Measurements from ENCODE around the gene CACHD1.
"Not testable (repeated sequence)": the region's sequence is repeated elsewhere in the genome, so short reads cannot be mapped to it uniquely, and the experiment has no call there.

CACHD1 gene

DNA sequence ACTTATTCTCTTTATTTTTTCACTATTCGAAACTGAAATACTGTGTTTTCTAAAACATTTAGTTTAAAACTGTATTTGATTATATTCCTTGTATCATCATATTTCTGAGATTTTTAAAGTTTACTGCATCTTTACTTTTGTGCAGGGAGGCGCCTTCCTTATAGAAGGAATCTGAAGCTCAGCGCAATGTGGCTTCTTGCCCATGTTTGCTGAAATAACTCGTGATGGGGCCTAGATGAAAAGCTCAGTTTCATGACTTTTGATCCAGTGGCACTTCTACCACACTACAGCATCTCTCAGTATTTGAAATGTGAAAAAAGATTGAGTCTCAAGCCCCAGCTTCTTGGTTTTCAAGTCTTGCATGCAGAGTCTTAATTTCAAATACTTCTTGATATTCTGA, 28.4 kb downstream of the CACHD1 start:
- no peak for DNase-seq

DNA sequence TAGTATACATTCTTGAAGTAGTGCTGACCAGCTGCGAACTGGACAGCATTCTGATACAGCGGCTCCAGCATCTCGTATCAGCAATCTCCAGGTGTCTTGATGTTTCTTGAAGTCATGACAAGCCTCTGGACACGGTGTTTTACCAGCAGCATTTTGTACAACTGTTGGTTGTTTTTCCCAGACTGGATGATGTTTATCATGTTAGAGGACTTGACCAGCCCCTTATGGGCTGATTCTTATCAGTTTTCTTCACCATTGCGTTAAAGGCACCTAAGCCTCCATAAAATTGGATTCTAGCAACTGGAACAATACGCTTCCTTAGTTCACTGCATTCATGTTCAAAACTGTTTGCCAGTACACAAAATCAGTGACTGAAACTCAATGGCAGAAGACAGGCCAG, 29.1 kb downstream of the CACHD1 start:
- DNase-seq = no peak

DNA sequence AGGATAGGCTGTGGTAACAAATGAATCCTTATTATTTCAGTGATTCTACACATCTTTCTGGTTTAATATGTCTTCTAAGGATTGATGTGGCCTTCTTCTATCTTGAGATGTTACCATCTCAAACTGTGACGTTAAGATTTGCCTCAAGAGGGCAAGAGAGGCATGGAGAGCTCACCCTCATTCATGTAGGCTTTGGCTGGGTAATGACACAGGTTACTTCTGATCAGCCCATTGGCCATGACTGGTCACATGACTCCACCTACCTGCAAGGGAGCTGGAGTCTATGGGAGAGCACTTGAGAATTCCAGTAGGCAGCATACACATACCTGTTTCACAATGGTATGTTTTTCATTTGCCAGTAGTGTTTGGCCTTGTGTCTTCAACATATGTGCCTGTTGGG, 30.0 kb downstream of the CACHD1 start:
- no peak for DNase-seq

DNA sequence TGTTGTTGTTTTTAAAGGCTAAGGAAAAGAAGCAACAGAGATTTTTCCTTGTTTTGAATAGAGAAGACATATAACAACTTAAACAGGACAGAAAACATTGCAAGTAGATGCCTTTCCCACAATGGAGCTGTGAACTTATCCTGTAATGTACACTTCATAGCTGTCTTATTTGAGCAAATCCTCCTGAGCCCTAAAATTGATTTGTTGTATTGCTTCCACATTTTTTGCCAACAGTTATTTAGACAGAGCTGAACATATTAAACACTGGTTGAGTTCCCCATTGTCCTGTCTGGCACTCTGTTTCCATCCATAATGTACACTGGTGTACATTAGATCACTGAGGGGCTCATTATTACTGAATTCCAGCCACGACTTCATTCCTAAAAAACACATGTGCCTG, 32.2 kb downstream of the CACHD1 start:
- DNase-seq = no peak

DNA sequence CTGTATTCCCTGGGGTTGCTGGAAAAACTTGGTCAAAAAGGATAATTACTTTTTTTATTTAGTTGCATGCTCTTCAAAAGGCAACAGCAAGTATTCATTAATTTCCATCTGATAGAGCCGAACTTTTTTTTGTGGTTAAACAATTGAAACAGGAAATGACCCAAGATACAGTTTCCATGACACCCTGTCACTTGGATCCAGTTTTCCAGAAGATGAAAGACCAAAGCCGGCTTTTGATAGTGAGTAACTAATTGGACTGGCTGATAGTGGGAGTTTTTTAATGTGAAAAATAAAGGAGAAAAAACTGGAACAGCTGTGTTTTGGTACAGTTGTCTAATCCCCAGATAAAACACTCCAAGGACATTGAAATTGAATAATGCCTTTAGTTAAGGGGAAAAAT, 33.0 kb downstream of the CACHD1 start:
- DNase-seq = no peak

DNA sequence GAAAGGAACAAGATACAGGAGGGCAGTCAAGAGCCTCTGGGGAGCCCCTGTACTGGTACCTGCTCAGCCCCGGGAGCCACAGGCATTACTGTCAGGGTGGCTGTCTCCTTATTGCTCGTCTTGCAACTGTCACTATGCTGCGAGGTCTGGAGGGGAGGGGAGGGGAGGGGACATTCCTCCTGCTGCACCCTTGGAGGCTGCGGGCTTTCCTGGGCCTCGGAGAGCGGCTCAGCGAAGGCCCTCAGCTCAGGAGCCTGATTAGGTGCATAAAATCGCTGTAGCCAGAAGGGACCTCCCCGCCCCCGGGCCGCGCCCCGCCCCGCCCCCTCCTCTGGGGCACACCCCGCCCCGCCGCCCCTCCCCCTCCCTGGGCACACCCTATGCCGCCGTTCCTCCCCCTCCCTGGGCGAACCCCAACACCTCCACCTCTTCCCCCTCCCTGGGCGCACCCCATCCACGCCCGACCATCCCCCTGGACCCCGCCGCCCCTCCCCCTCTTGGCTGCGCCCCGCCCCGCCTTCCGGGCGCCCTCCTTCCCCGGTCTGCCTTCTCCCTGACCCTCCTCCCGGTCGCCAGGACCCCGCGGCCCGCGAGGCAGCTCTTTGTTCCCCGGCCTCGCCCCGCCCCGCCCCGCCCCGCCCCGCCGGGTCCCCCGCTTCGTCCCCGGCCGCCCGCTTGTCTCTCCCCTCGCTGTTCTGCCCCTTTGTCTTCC, 35.5 kb downstream of the CACHD1 start:
- no peak for DNase-seq

DNA sequence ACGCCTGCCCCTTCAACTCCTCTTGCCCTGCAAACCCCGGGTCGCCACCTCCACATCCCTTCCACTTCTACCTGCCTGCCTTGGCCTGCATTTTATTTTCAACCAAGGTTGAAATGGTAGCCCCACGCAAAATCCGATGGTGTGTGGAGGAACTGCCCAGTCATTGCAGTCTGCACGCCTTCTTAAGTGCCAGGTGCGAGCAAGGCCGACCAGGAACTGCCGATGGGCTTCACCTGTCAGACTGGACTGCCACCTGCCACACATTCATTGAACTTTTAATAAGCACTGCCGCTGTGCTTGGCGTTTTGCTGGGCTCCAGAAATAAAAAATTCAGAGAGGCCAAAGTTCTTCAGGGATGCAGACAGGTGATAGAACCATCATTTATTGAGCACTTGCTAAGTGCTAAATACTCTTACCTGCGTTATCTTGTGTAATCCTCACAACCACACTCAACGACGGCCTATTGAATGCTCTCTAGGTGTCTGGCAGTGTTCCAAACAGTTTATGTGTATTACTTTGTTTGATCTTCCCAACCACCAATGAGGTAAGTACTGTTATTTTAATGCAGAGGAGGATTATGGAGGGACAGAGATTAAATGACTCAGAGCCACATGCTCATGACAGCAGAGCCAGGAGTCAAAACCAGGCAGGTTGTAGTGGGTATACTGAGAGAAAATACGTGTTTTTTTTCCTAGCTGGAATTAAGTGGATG, 36.2 kb downstream of the CACHD1 start:
- DNase-seq = no peak

DNA sequence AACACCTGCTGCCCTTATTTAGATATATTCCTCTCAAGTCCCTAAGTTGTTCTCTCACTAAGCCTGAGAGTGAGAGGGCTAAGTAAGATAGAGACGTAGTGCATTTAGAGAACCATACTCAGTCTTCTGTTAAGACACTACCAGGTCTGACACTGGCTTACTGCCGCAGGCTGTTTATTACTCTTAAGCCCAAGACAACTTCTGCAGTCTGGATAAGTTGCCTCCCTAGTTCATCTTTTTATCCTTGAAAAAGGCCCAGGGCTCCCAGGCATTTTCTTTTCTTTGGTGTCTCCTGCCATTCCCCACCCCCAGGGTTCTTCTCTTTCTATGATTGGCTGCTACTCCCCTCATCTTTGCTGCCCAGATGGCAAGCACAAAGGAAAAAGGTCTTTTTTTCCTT, 38.7 kb downstream of the CACHD1 start:
- no peak for DNase-seq

DNA sequence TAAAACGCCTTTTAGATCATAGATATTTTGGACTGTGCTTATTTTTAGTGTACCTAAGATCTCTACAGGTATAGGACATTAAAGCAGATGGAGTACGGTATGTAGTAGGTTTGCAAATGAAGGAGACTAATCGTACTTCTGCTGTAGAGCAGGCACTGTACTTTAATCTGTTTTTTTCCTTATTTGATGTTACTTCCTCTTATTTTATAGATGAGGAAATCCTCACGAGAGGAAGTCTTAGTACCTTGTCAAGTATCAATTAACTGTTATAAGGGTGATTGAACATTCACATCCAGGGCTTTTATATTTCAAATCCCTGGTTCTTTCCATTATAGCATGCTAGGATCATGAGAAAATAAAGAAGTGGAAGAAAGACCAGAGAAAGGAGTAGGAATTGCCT, 41.1 kb downstream of the CACHD1 start:
- no peak for DNase-seq

DNA sequence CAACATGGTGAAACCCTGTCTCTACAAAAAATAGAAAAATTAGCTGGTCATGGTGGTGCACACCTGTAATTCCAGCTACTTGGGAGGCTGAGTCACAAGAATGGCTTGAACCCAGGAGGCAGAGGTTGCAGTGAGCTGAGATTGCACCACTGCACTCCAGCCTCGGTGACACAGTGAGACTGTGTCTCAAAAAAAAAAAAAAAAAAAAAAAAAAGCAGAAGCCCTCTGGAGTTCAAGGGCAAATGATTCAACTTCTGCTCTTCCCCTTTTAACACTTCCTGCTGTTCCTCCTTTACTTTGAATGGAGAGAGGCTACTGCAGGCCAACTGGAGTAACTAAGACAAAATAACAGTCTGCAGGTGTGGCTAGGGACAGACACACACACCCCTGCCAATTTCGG, 42.3 kb downstream of the CACHD1 start:
- not testable (repeated sequence) for DNase-seq

DNA sequence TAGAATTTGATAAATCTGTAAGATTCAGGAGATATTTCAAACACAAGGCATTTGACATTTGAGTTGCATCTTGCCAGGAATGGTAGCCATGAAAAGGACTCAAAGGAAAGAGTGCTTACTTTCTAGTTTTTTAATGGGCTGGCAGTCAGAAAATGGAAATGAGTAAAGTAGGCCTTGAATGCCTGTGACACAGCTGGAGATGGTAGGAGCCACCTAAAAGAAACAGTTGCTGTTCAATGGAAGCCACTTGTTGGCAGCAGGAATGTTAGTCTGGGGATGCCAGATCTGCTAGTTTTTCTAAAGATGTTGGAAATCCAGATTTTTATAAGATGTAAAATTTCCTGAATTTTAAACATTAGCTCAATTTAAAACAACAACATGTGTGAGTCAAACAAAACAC, 43.6 kb downstream of the CACHD1 start:
- no peak for DNase-seq

DNA sequence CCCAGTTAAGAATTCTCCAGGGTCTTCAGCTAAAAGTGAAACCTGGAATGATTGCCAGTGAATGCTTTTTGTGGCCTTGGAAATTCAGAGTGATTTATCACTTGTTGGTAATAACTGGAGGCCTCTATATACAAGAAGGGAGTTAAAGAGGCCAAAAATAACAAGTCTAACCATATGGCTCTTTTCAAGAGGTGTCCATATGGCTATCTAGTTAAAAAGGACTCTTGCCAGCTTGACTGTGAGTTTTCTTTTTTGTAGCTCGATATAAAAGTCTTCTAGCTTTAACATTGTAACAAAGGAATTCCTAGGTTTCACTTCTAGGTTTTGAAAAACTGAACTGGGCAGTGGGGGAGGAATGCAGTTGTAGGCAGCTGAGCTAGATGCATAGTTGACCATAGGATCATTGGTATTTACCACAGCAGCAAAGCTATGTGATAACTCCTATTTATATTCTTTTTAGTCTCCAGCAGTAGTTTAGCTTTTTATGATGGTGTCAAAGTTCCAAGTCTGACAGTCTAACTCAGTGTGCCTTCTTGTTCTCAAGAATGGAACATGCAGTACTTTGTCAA, 44.4 kb downstream of the CACHD1 start:
- no peak for DNase-seq

DNA sequence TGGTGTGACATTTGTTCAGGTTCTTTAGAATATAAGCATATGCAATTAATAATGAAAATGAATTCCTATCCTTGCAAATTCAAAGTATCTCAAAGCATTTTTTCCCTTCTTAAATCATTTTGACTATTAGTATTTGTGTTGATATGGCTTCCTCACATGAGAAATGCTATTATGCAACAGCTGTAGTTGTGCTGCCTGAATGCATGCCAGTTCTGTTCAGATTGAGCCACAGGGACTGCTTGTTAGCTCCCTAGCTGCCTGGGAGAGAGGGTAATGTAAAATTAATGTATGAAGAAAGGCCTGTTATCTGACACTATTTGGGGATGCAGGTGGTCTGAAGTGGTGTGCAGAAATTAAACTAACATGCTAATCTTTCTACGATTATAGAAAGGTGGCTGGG, 45.5 kb downstream of the CACHD1 start:
- DNase-seq = no peak

DNA sequence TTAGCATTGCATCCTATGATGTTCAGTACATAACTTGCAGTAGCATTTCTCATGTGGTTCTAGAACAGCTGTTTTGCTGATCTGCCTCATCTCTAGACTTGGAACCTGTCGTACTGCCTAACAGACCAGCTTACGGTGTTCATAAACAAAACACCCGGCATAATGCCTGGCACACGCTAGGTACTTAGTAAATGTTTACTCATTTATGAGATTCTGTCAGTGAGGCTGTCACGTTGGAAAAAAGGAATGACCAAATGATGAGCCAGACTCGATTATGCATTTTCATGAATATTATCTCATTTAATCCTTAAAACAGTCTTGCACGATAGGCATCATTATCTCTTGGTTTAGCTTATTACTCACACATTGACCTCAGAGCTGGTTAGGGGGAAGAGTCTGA, 46.4 kb downstream of the CACHD1 start:
- no peak for DNase-seq

DNA sequence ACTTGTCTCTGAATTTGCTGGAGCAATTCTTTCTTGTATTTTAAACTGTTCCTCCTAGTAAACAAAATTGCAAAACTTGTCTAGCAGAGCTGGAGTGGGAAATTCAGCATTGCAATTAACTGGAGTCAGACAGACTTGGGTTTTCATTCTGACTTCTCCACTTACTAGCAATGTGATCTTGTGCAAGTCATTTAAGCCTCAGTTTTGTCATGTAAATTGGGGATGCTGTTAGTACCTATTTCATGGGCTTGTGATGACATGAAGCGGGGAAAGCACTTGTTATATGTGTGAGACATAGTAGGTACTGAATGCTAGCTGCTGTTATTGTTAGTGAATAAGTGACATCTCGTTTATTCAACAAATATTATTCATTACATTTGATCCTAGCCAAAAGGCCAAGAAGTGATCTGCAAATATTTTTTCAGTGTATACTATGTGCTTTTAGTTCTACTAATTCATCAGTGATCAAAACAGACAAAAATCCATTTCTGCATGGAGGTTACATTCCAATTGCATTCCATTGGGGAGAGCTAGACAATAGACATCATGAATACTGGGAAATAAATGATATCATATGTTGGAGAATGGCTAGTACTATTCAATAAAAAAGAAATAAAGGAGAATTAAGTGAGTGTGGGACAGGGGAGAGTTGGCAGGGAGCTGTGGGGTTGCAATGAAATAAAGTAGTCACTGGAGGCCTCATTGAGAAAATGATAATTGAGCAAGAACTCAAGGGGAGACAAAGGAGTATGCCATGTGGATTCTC, 47.1 kb downstream of the CACHD1 start:
- DNase-seq = no peak

DNA sequence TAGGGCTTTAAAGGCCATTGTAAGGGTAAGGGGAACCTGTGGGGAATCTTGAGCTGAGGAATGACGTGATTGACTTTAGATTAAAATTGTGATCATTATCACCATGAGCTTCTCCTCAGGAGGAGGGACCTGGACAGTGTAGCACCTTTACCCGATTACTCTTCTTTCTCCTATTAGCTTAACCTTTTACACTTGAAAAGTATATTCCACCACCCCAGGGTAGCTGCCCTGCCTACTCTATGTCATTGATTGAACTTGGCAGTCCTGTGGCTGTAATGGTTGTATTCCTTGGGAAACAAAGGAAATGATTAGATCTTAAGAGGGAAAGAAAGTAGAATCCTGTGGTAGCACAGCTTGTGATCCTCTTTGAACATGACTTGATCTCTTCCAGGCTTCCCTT, 47.7 kb downstream of the CACHD1 start:
- DNase-seq = no peak

DNA sequence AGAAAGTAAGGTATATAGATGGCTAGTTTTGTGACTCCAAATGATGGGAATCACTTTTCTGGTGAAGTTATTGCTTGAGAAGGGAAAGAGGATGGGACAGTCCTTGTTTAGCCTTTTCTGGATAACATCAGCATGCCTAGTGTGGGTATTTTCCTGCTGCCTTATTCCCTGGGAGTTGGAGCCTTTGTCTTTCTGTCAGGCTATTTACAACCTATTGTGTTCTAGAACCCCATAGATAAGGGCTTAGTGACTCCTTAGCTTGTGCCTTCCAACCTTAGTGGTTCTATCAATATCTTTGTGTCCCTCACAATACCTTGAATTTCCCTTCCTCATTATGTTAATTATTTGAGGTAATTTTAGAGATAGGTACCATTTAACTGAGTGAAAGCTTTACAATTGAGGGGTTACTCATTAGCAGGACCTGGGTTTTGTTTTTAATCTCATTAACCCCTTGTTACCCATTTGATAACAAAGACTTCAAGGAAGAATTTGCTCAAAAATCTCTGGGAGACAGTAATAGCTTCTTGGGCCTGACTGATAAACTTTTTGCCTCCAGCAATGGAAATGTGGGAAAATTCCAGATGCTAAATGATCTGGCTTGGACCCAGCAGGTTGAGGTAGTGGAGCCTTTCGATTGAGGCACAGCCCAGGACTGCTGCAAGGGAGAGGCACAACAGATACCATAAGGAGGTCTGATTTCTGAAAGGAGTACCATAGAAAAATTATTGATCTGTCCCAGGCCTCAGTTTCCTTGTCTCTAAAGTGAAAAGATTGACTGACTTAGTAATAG, 49.0 kb downstream of the CACHD1 start:
- DNase-seq = no peak

DNA sequence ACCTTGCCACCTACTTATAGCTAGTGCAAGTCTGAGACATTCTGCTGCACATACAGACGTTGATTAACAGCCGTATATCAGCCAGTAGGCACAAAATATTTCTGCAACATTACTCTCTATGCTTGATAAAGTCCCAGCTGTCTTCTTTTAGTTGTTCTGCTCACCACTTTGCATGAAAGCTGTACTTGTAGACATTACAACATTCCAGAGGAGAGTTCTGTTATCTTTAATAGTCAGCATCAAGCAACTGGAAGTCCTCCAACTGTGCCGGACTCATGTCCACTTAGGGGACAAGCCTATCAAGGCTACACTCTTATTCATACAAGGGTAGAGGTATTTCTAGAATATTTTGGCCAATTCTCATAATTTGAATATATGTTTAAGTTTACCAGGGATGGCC, 50.0 kb downstream of the CACHD1 start:
- DNase-seq = no peak

DNA sequence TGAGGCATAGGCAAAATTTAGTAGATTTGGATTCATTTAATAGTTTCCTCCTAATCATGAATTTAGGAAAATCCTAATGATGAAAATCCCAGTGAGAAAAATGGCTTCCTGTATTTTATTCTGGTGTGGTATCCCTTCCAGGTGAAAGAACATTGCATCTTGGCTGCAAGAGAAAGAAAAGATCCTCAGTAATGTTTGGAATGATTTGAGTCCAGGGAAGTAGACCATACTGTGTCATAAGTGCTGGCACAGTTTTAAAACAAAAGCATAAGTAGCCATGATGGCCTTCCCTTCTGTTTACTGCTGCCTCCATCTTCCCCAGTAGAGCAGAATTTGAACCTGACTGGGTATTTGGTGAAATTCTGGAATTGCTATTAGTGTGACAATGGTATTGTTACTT, 52.8 kb downstream of the CACHD1 start:
- DNase-seq = no peak

DNA sequence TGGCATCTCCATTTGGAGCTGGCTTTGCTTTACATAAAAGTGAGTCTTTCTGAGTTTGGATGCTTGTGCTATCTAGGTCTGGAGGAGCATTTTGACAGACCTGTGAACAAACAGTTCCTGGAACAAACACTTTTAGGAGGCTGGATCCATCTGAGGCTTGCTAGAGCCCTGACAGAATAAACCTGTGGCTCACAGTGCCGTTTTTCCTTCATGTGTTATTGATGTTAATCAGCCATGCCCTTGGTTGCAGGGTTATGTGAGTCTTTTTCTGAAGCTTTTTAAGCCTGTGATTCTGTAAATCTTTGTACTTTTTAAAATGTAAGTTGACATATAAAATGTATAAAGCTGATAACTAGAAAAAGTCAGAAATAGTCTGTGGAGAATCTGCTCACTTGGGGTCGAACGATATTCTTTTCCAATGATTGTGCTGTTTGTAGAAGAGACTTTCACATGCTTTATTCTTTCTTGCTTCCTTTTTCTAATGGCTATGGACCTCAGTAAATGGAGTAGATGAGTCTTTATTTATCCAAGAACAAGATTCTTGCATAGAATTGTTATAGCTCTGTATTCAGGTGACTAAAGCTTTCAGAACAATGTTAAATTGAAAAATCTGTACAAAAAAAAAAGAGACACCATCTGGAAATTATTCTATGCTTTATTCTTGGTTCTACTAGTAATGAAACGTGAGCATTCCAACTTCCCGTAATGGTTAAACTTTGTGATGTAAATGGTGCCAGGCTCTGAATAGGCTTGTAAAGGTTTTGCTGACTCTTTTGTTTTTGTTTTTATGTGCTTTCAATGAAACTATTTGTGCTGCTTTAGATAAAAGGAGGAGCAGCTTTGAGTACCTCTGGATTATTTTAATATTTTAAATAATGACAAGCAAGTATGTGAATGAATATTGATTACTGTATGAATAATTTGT, 53.7 kb downstream of the CACHD1 start:
- no peak for DNase-seq

DNA sequence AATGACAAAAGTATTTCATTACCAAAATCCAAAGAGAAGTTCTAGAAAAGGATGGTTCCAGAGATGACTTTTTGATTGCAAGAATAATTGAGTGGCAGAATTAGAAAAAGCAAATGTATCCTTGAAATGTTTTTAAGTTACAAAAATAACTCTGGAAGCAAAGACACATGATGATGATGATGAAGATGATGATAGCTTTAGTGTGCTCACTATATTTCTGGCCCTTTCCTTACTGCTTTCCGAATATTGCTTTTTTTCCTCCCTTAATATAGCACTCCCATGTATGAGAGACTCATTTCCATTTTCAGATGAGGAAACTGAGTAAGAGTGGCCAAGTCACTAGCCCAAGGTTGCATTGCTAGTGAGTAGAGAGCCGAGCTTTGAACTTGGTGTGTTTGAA, 54.7 kb downstream of the CACHD1 start:
- DNase-seq = no peak

All from NK-92 treated with Interleukin-12 subunit alpha and Interleukin-12 subunit beta, amount 100 ng/mL, for 24 hours (cell line).